HCT116 (cell line): Measurements from ENCODE around the gene TRAF3. TPM values are rescaled to one million over a fixed set of nuclear protein-coding genes. Genes with fewer than 3 reads are reported as not detected.

Source experiments
- ATAC-seq: fragments of 200-7000 bp; cut with Tn5 transposase; 2 replicates; pipeline ENCODE4 v1.9.1; 2020; ENCODE audit warnings: mild to moderate bottlenecking, moderate library complexity
- BruUV-seq: library from RNA; stranded (reverse); fragments of 400-500 nt; replicated peaks from 2 replicates; lab custom pipeline; 2021; lab: Mats Ljungman, UMichigan
- CTCF ChIA-PET: fragments of 300-600 bp; sonication (Branson Sonifier 250); formaldehyde crosslinking; loops from one replicate; lab custom pipeline; 2021; ENCODE audit warnings: antibody characterized with exemption; lab: Charles Lee
- POLR2A ChIA-PET: fragments of 300-600, 350-600 bp; sonication (Branson Sonifier 250); formaldehyde crosslinking; loops from one replicate; lab custom pipeline; 2021; ENCODE audit warnings: antibody characterized with exemption; lab: Charles Lee
- RAD21 ChIA-PET, 2 experiments: fragments of 300-600 bp; sonication (Branson Sonifier 250); formaldehyde crosslinking; loops; one replicate each; lab custom pipeline; 2023; ENCODE audit warnings: low total read pairs in 2 of 2; ENCODE audit not compliant: uncharacterized antibody in 2 of 2, unreplicated experiment in 2 of 2, low non-redundant PET in 1 of 2; lab: Charles Lee
- DNase-seq: peaks from one replicate; pipeline ENCODE4 v3.0.0-alpha.2; 2010; ENCODE audit warnings: low read depth, low spot score
- H2AFZ ChIP-seq: fragments of 200-600 bp; shearing (Covaris generic), sonication (generic); 2 replicates; pipeline ENCODE4 v1.6.1; 2017; ENCODE audit warnings: low read depth, mixed run types, mixed read lengths, antibody characterized with exemption, low read length; ENCODE audit not compliant: poor library complexity, severe bottlenecking
- H3K27ac ChIP-seq: 2 replicates; pipeline ENCODE4 v1.5.1; 2012; ENCODE audit warnings: low read depth, low read length
- H3K27me3 ChIP-seq: fragments of 200-600 bp; sonication (generic); 2 replicates; pipeline ENCODE4 v1.6.1; 2016; ENCODE audit warnings: mixed run types, low read length, mixed read lengths; ENCODE audit not compliant: insufficient read depth
- H3K36me3 ChIP-seq, 2 experiments: fragments of 200-500 bp in 1 of 2; fragments of 200-600 bp in 1 of 2; sonication (Bioruptor generic) in 1 of 2; sonication (generic) in 1 of 2; 2 replicates each; pipeline versions ENCODE4 v1.5.1 to v1.6.1; 2014 to 2016; ENCODE audit warnings: low read length in 2 of 2, inconsistent platforms in 1 of 2, mixed read lengths in 1 of 2, mixed run types in 1 of 2; ENCODE audit not compliant: insufficient read depth in 2 of 2, control insufficient read depth in 1 of 2
- H3K4me1 ChIP-seq, 2 experiments: fragments of 200-600 bp in 1 of 2; sonication (generic) in 1 of 2; 2 replicates each; pipeline versions ENCODE4 v1.5.1 to v1.6.1; 2012 to 2017; ENCODE audit warnings: low read length in 2 of 2, inconsistent platforms in 1 of 2, mild to moderate bottlenecking in 1 of 2, mixed read lengths in 1 of 2, mixed run types in 1 of 2, moderate library complexity in 1 of 2; ENCODE audit not compliant: insufficient read depth in 2 of 2, control insufficient read depth in 1 of 2
- H3K4me2 ChIP-seq: fragments of 200-600 bp; sonication (generic); 2 replicates; pipeline ENCODE4 v1.6.1; 2017; ENCODE audit warnings: mixed run types, low read length, mixed read lengths
- H3K4me3 ChIP-seq, 2 experiments: fragments of 200-600 bp in 1 of 2; sonication (generic) in 1 of 2; replicated peaks in 1 of 2; 2 replicates each; pipeline ENCODE4 v1.5.1; 2011 to 2016; ENCODE audit warnings: low read length in 2 of 2, control low read depth in 1 of 2, low read depth in 1 of 2, mild to moderate bottlenecking in 1 of 2, mixed read lengths in 1 of 2, mixed run types in 1 of 2
- H3K79me2 ChIP-seq: fragments of 200-600 bp; sonication (generic); 2 replicates; pipeline ENCODE4 v1.6.1; 2017; ENCODE audit warnings: mild to moderate bottlenecking, mixed run types, low read length, moderate library complexity, mixed read lengths; ENCODE audit not compliant: insufficient read depth
- H3K9ac ChIP-seq: fragments of 200-600 bp; sonication (generic); 2 replicates; pipeline ENCODE4 v1.6.1; 2016; ENCODE audit warnings: low read length, mixed read lengths
- H3K9me2 ChIP-seq: fragments of 200-600 bp; sonication (generic), shearing (Covaris generic); 2 replicates; pipeline ENCODE4 v1.6.1; 2017; ENCODE audit warnings: mixed run types, mild to moderate bottlenecking, moderate library complexity; ENCODE audit not compliant: insufficient read depth
- H3K9me3 ChIP-seq, 2 experiments: fragments of 200-500 bp in 1 of 2; fragments of 200-600 bp in 1 of 2; sonication (Bioruptor generic) in 1 of 2; sonication (generic) in 1 of 2; 2 replicates each; pipeline ENCODE4 v1.6.1; 2014 to 2017; ENCODE audit warnings: low read length in 2 of 2, mixed read lengths in 2 of 2, inconsistent platforms in 1 of 2, low read depth in 1 of 2, mild to moderate bottlenecking in 1 of 2, mixed run types in 1 of 2, moderate library complexity in 1 of 2; ENCODE audit not compliant: control insufficient read depth in 1 of 2, insufficient read depth in 1 of 2
- H4K20me1 ChIP-seq: fragments of 200-600 bp; sonication (generic), shearing (Covaris generic); 2 replicates; pipeline ENCODE4 v1.6.1; 2017; ENCODE audit warnings: mixed run types, mild to moderate bottlenecking, moderate library complexity; ENCODE audit not compliant: insufficient read depth
- CEBPB ChIP-seq: IDR thresholded peaks from 2 replicates; pipeline ENCODE4 v1.6.1; 2012; ENCODE audit warnings: low read depth
- ELF1 ChIP-seq: IDR thresholded peaks from 2 replicates; pipeline ENCODE4 v1.6.1; 2012; ENCODE audit warnings: low read depth, borderline replicate concordance
- EZH2 ChIP-seq: fragments of 200-600 bp; sonication (generic); IDR thresholded peaks from 2 replicates; pipeline ENCODE4 v1.6.1; 2017; ENCODE audit warnings: antibody characterized with exemption, mixed run types
- FOSL1 ChIP-seq: IDR thresholded peaks from 2 replicates; pipeline ENCODE4 v1.6.1; 2012; ENCODE audit warnings: low read depth
- SIN3A ChIP-seq: IDR thresholded peaks from 2 replicates; pipeline ENCODE4 v1.6.1; 2012; ENCODE audit warnings: low read depth
- SP1 ChIP-seq: IDR thresholded peaks from 2 replicates; pipeline ENCODE4 v1.6.1; 2012; ENCODE audit warnings: low read depth
- SRF ChIP-seq: IDR thresholded peaks from 2 replicates; pipeline ENCODE4 v1.6.1; 2012; ENCODE audit warnings: low read depth
- YY1 ChIP-seq: IDR thresholded peaks from 2 replicates; pipeline ENCODE4 v1.6.1; 2011; ENCODE audit warnings: low read length, low read depth, moderate library complexity, mild to moderate bottlenecking; ENCODE audit not compliant: insufficient replicate concordance; ENCODE audit errors: extremely low read depth
- ZNF274 ChIP-seq: fragments of 200-500 bp; sonication (Bioruptor generic); IDR thresholded peaks from 2 replicates; pipeline ENCODE4 v1.6.1; 2014; ENCODE audit warnings: mild to moderate bottlenecking, low read depth, low read length, inconsistent platforms
- intact Hi-C: fragments of 100-400 bp; cut with micrococcal nuclease; formaldehyde crosslinking; loops from 2 replicates; pipeline ENCODE4 v1.10.0; 2022
- total RNA-seq: library from RNA; stranded (reverse); gene quantifications from one replicate; pipeline ENCODE4 v1.2.1, GENCODE V29; 2021; ENCODE audit not compliant: unreplicated experiment
- TF ChIP-seq, protein P1 (sequence below): IDR thresholded peaks from 2 replicates; pipeline ENCODE4 v1.6.1; 2012
- TF ChIP-seq, protein P2 (sequence below), 3 experiments: fragments of 200-600 bp in 1 of 3; sonication (generic) in 1 of 3; IDR thresholded peaks in 2 of 3; conservative IDR thresholded peaks in 1 of 3; 2 replicates each; pipeline ENCODE4 v1.5.1; 2012 to 2017; ENCODE audit warnings: low read depth in 2 of 3, low read length in 2 of 3, antibody characterized with exemption in 1 of 3, borderline replicate concordance in 1 of 3, control low read depth in 1 of 3, mild to moderate bottlenecking in 1 of 3, mixed read lengths in 1 of 3, mixed run types in 1 of 3, moderate library complexity in 1 of 3; ENCODE audit not compliant: insufficient read depth in 1 of 3

TRAF3 gene
- total RNA-seq, 1 experiment from 2014 or later = 32.1 TPM

DNA sequence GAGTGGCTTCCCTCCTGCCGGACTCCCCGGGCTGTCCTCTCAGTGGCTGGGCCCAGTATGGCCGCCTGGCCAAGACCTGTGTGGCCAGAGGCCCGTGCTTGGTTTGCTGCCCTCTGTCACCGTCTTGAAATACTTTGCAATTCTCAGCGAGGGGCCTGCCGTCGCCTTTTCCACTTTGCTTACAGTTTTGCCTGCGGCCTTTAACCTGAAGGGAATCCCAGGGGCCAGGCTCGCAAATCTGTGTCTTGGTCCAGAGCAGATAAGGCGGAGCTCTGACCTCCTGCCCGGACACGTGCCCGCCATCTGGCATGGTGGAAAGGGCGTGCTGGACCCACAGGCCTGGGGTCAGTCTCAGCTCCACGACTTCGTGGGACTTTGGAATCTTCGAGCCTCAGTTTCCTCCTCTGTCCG lies 134.3 kb downstream of the TRAF3 start (continued):
- TF ChIP-seq EZH2 (no peak), YY1 (no peak), SIN3A (no peak), SP1 (no peak), FOSL1 (no peak), ZNF274 (no peak), SRF (no peak)
- TF ChIP-seq, protein P1, sequence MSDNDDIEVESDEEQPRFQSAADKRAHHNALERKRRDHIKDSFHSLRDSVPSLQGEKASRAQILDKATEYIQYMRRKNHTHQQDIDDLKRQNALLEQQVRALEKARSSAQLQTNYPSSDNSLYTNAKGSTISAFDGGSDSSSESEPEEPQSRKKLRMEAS = no peak

DNA sequence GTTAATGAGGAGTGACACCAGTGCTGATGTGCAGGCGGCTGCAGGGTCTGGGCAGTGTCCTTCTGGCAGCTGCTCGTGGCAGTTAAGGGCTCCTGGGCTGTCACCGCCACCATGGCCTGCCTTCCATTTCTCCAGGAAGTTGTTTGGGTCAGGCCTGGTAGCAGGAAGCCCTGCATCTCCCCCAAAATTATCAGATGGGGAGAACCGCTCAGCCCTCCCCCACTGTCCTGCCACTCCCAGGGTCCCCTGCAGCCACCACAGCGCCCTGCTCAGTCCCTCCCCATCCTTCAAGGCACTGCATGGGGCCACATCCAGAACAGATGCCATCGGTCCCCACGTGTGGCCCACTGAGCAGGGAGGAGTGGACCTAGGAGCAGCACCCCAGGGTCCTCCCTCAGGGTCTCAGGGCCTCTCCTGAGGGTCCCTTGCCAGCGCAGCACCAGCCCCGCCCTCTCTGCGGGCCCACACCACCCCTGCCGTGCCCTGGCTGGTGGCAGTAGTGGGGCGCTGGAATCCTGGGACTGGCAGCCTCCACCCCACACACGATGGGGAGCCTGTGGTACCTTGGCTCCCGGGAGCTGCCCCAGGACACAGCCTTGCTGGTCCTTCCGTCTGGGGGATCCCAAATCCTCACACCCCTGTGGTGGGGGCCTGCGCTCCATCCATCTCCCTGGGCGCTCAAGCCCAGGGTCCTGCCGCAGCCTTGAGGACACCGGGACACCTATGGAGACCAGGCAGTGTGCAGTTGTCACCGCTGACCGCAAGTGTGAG lies 134.9 kb downstream of the TRAF3 start:
- H3K79me2 ChIP-seq = no peaks in the 10 kb centered on the region
- TF ChIP-seq, protein P2, sequence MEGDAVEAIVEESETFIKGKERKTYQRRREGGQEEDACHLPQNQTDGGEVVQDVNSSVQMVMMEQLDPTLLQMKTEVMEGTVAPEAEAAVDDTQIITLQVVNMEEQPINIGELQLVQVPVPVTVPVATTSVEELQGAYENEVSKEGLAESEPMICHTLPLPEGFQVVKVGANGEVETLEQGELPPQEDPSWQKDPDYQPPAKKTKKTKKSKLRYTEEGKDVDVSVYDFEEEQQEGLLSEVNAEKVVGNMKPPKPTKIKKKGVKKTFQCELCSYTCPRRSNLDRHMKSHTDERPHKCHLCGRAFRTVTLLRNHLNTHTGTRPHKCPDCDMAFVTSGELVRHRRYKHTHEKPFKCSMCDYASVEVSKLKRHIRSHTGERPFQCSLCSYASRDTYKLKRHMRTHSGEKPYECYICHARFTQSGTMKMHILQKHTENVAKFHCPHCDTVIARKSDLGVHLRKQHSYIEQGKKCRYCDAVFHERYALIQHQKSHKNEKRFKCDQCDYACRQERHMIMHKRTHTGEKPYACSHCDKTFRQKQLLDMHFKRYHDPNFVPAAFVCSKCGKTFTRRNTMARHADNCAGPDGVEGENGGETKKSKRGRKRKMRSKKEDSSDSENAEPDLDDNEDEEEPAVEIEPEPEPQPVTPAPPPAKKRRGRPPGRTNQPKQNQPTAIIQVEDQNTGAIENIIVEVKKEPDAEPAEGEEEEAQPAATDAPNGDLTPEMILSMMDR (IDR thresholded peaks at IDR 0.05 in 2 of 3, conservative IDR thresholded peaks at IDR 0.05 in 1 of 3; ENCODE audit: borderline replicate concordance in 1 of 3, insufficient read depth in 1 of 3, low read depth in 2 of 3, low read length in 2 of 3) = no peak
- no peak for TF ChIP-seq SIN3A
- no peak for TF ChIP-seq ZNF274
- TF ChIP-seq CEBPB = no peak
- TF ChIP-seq ELF1 = no peak
- no peak for TF ChIP-seq FOSL1
- H3K9ac ChIP-seq = no peak overlapping the region
- no peak for ATAC-seq
- BruUV-seq = no TSS peak
- no peaks in the 10 kb centered on the region for H3K9me2 ChIP-seq
- no peaks in the 10 kb centered on the region for H3K27me3 ChIP-seq
- H3K4me2 ChIP-seq = no peak overlapping the region
- DNase-seq = no peak
- no peak overlapping the region for H2AFZ ChIP-seq
- intact Hi-C loops = loop anchor here (10.0 kb wide), 1 partner anchor 317 kb away; the partner anchor contains the start of gene RCOR1
- H3K4me1 ChIP-seq = no peaks in the 10 kb centered on the region
- H3K27ac ChIP-seq = no peak overlapping the region
- H3K9me3 ChIP-seq = no peaks in the 10 kb centered on the region
- ChIA-PET CTCF (no interaction called here), POLR2A (no interaction called here), RAD21 (interaction anchor here in 1 of 2 experiments (0.6 kb wide), 1 partner anchor 221 kb away, joined by 4 read pairs; no protein-coding TSS in a partner anchor)
- no peaks in the 10 kb centered on the region for H4K20me1 ChIP-seq
- no peak overlapping the region for H3K4me3 ChIP-seq
- H3K36me3 ChIP-seq = no peaks in the 10 kb centered on the region; a peak in 1 of 4 replicates
